ENCODE data around the gene WSB2.

Gene WSB2

GRCh38 chr12:117986705-117987469 is 74.1 kb downstream of the WSB2 start:
- DNase-seq, result no peak

- DNase-seq, result no peak
Measured at GRCh38 chr12:117985182-117985581, 75.8 kb downstream of the WSB2 start.
